H9 (cell line): ENCODE data around the gene ITGA8. TPM values are rescaled to one million over a fixed set of nuclear protein-coding genes. Genes with fewer than 3 reads are reported as not detected.

ENCODE experiments used
- DNase-seq: peaks from one replicate; pipeline ENCODE4 v3.0.0-alpha.2; 2017
- H2AFZ ChIP-seq: one replicate; pipeline ENCODE4 v1.6.1; 2013; ENCODE audit warnings: mild to moderate bottlenecking, low read length, control low read depth, moderate library complexity
- H2AK5ac ChIP-seq: 2 replicates; pipeline ENCODE4 v1.6.1; 2013; ENCODE audit warnings: low read length, control low read depth, mixed read lengths; ENCODE audit not compliant: insufficient read length
- H2BK120ac ChIP-seq: one replicate; pipeline ENCODE4 v1.6.1; 2013; ENCODE audit warnings: low read depth, mild to moderate bottlenecking, low read length, control low read depth, inconsistent platforms; ENCODE audit not compliant: poor library complexity, severe bottlenecking
- H2BK12ac ChIP-seq: 2 replicates; pipeline ENCODE4 v1.6.1; 2013; ENCODE audit warnings: low read length, control low read depth, mixed read lengths, low read depth; ENCODE audit not compliant: insufficient read length
- H2BK15ac ChIP-seq: 2 replicates; pipeline ENCODE4 v1.6.1; 2013; ENCODE audit warnings: low read depth, low read length, control low read depth
- H2BK20ac ChIP-seq: one replicate; pipeline ENCODE4 v1.6.1; 2013; ENCODE audit warnings: low read depth, mild to moderate bottlenecking, low read length, control low read depth, inconsistent platforms; ENCODE audit not compliant: poor library complexity, severe bottlenecking
- H2BK5ac ChIP-seq: 2 replicates; pipeline ENCODE4 v1.6.1; 2013; ENCODE audit warnings: low read length, control low read depth, mixed read lengths; ENCODE audit not compliant: insufficient read length
- H3K14ac ChIP-seq: 2 replicates; pipeline ENCODE4 v1.6.1; 2013; ENCODE audit warnings: low read length, control low read depth; ENCODE audit not compliant: insufficient read depth
- H3K18ac ChIP-seq: 2 replicates; pipeline ENCODE4 v1.6.1; 2013; ENCODE audit warnings: low read depth, mild to moderate bottlenecking, mixed read lengths, low read length, control low read depth; ENCODE audit not compliant: insufficient read length
- H3K23ac ChIP-seq: 2 replicates; pipeline ENCODE4 v1.6.1; 2013; ENCODE audit warnings: low read length, control low read depth, mixed read lengths, low read depth; ENCODE audit not compliant: insufficient read length
- H3K23me2 ChIP-seq: 2 replicates; pipeline ENCODE4 v1.6.1; 2013; ENCODE audit warnings: low read depth, mild to moderate bottlenecking, mixed read lengths, low read length, control low read depth; ENCODE audit not compliant: insufficient read length, poor library complexity, severe bottlenecking
- H3K27ac ChIP-seq: 2 replicates; pipeline ENCODE4 v1.5.1; 2013; ENCODE audit warnings: low read length, control low read depth, mixed read lengths, low read depth; ENCODE audit not compliant: insufficient read length
- H3K27me3 ChIP-seq: 2 replicates; pipeline ENCODE4 v1.6.1; 2013; ENCODE audit warnings: low read length, control low read depth, inconsistent platforms; ENCODE audit not compliant: insufficient read depth
- H3K4ac ChIP-seq: 2 replicates; pipeline ENCODE4 v1.6.1; 2013; ENCODE audit warnings: low read depth, mild to moderate bottlenecking, control low read depth, inconsistent platforms, low read length, moderate library complexity
- H3K4me1 ChIP-seq: 2 replicates; pipeline ENCODE4 v1.6.1; 2013; ENCODE audit warnings: low read length, control low read depth, inconsistent platforms; ENCODE audit not compliant: insufficient read depth
- H3K4me2 ChIP-seq: 2 replicates; pipeline ENCODE4 v1.6.1; 2013; ENCODE audit warnings: low read length, control low read depth, mixed read lengths; ENCODE audit not compliant: insufficient read length, insufficient read depth
- H3K56ac ChIP-seq: 2 replicates; pipeline ENCODE4 v1.6.1; 2013; ENCODE audit warnings: low read depth, mild to moderate bottlenecking, mixed read lengths, low read length, control low read depth; ENCODE audit not compliant: insufficient read length
- H3K79me1 ChIP-seq: 2 replicates; pipeline ENCODE4 v1.6.1; 2013; ENCODE audit warnings: low read depth, mild to moderate bottlenecking, moderate library complexity, low read length, control low read depth, inconsistent platforms; ENCODE audit not compliant: insufficient read depth, poor library complexity, severe bottlenecking
- H3K79me2 ChIP-seq: 2 replicates; pipeline ENCODE4 v1.6.1; 2013; ENCODE audit warnings: low read length, control low read depth, inconsistent platforms; ENCODE audit not compliant: insufficient read depth
- H3K9ac ChIP-seq: 2 replicates; pipeline ENCODE4 v1.6.1; 2013; ENCODE audit warnings: low read length, control low read depth, mixed read lengths; ENCODE audit not compliant: insufficient read length; ENCODE audit errors: extremely low read depth
- H3K9me3 ChIP-seq: one replicate; pipeline ENCODE4 v1.6.1; 2013; ENCODE audit warnings: low read depth, low read length, inconsistent platforms; ENCODE audit not compliant: control insufficient read depth
- H3T11ph ChIP-seq: one replicate; pipeline ENCODE4 v1.6.1; 2013; ENCODE audit warnings: mild to moderate bottlenecking, low read length, control low read depth, inconsistent platforms
- H4K20me1 ChIP-seq: one replicate; pipeline ENCODE4 v1.6.1; 2013; ENCODE audit not compliant: control insufficient read depth, insufficient read length, insufficient read depth
- H4K5ac ChIP-seq: 2 replicates; pipeline ENCODE4 v1.6.1; 2013; ENCODE audit warnings: low read depth, mild to moderate bottlenecking, mixed read lengths, low read length, control low read depth; ENCODE audit not compliant: insufficient read length
- H4K8ac ChIP-seq: replicated peaks from 2 replicates; pipeline ENCODE4 v1.6.1; 2013; ENCODE audit warnings: low read length, control low read depth, mixed read lengths, low read depth; ENCODE audit not compliant: insufficient read length
- H4K91ac ChIP-seq: 2 replicates; pipeline ENCODE4 v1.6.1; 2013; ENCODE audit warnings: low read depth, mild to moderate bottlenecking, moderate library complexity, mixed read lengths, low read length, control low read depth; ENCODE audit not compliant: insufficient read length
- H3K27ac Mint-ChIP-seq, 3 experiments: 2 replicates in 2 of 3; 3 replicates in 1 of 3; pipeline ENCODE4 v1.8.0; 2020 to 2021; ENCODE audit warnings: mixed read lengths in 3 of 3, mild to moderate bottlenecking in 1 of 3, moderate library complexity in 1 of 3
- H3K27me3 Mint-ChIP-seq: 2 replicates; pipeline ENCODE4 v1.8.0; 2021; ENCODE audit warnings: low read depth, mild to moderate bottlenecking, moderate library complexity, mixed read lengths
- H3K36me3 Mint-ChIP-seq, 3 experiments: 2 replicates in 2 of 3; 3 replicates in 1 of 3; pipeline ENCODE4 v1.8.0; 2020 to 2021; ENCODE audit warnings: low read depth in 3 of 3, mixed read lengths in 3 of 3; ENCODE audit not compliant: insufficient read depth in 1 of 3
- H3K4me1 Mint-ChIP-seq, 2 experiments: 2 replicates each; pipeline ENCODE4 v1.8.0; 2020; ENCODE audit warnings: mixed read lengths in 2 of 2
- H3K4me3 Mint-ChIP-seq, 2 experiments: 2 replicates in 1 of 2; 3 replicates in 1 of 2; pipeline ENCODE4 v1.8.0; 2020 to 2021; ENCODE audit warnings: mild to moderate bottlenecking in 2 of 2, mixed read lengths in 2 of 2, moderate library complexity in 1 of 2
- H3K9me3 Mint-ChIP-seq, 2 experiments: 2 replicates in 1 of 2; 3 replicates in 1 of 2; pipeline ENCODE4 v1.8.0; 2020; ENCODE audit warnings: mild to moderate bottlenecking in 2 of 2, mixed read lengths in 2 of 2, moderate library complexity in 1 of 2
- WGBS: extraction: QIAGEN DNeasy Blood & Tissue Kit; methylation state at CpG from one replicate; pipeline ENCODE4 v1.1.7; 2013; ENCODE audit warnings: missing lambda C conversion rate, low lambda C conversion rate, mixed read lengths; ENCODE audit not compliant: insufficient read length; ENCODE audit errors: extremely low coverage; 5-methylcytosine and 5-hydroxymethylcytosine counted together
- total RNA-seq: library from RNA; stranded (reverse); gene quantifications from 2 replicates; pipeline ENCODE4 v1.2.1, GENCODE V29; 2021
- TF ChIP-seq, protein P1 (sequence below): fragments of 200-600 bp; sonication (generic); conservative IDR thresholded peaks from 3 replicates; pipeline ENCODE4 v1.8.0; 2021; ENCODE audit warnings: antibody characterized with exemption, mild to moderate bottlenecking

Gene ITGA8
- total RNA-seq, 1 experiment from 2014 or later, result not detected

DNA sequence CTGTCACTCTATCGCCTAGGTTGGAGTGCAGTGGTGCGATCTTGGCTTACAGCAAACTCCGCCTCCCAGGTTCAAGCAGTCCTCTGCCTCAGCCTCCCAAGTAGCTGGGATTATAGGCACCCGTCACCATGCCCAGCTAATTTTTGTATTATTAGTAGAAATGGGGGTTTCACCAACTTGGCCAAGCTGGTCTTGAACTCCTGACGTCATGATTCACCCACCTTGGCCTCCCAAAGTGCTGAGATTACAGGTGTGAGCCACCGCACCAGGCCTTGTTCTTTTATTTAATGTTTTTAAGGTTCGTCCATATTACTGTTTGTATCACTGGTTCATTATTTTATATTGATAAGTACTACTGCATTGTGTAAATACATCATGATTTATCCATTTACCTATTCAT, 10.2 kb upstream of the ITGA8 start:
- H3K27ac Mint-ChIP-seq, result no peak overlapping the region
- Histone ChIP-seq H3K4ac (no peak overlapping the region), H3K27me3 (no peaks in the 10 kb centered on the region), H2AK5ac (no peak overlapping the region), H3K56ac (no peak overlapping the region), H4K20me1 (no peaks in the 10 kb centered on the region), H3T11ph (no peak overlapping the region), H2BK120ac (no peak overlapping the region), H2BK5ac (no peak overlapping the region), H2AFZ (no peak overlapping the region), H2BK12ac (no peak overlapping the region), H3K14ac (no peak overlapping the region), H3K23me2 (no peaks in the 10 kb centered on the region), H3K9ac (no peak overlapping the region), H2BK20ac (no peak overlapping the region), H3K79me1 (no peaks in the 10 kb centered on the region), H2BK15ac (no peak overlapping the region), H3K9me3 (no peaks in the 10 kb centered on the region), H3K79me2 (no peaks in the 10 kb centered on the region), H4K5ac (no peak overlapping the region), H3K27ac (no peak overlapping the region), H3K4me2 (no peak overlapping the region), H4K91ac (no peak overlapping the region), H4K8ac (no peak overlapping the region), H3K4me1 (no peaks in the 10 kb centered on the region), H3K18ac (no peak overlapping the region), H3K23ac (no peak overlapping the region)
- TF ChIP-seq, protein P1, sequence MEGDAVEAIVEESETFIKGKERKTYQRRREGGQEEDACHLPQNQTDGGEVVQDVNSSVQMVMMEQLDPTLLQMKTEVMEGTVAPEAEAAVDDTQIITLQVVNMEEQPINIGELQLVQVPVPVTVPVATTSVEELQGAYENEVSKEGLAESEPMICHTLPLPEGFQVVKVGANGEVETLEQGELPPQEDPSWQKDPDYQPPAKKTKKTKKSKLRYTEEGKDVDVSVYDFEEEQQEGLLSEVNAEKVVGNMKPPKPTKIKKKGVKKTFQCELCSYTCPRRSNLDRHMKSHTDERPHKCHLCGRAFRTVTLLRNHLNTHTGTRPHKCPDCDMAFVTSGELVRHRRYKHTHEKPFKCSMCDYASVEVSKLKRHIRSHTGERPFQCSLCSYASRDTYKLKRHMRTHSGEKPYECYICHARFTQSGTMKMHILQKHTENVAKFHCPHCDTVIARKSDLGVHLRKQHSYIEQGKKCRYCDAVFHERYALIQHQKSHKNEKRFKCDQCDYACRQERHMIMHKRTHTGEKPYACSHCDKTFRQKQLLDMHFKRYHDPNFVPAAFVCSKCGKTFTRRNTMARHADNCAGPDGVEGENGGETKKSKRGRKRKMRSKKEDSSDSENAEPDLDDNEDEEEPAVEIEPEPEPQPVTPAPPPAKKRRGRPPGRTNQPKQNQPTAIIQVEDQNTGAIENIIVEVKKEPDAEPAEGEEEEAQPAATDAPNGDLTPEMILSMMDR, result no peak
- H3K36me3 Mint-ChIP-seq, result peaks cover 0 to 7% (median 3%) of the 10 kb centered on the region in 3 experiments; a peak in 3 of 7 replicates
- DNase-seq, result no peak
- peaks cover 4 to 10% of the 10 kb centered on the region in 2 experiments; a peak in 4 of 5 replicates for H3K9me3 Mint-ChIP-seq
- no peak overlapping the region for H3K4me3 Mint-ChIP-seq
- peaks cover 4 to 5% of the 10 kb centered on the region in 2 experiments for H3K4me1 Mint-ChIP-seq
- peaks cover 4% of the 10 kb centered on the region for H3K27me3 Mint-ChIP-seq
- WGBS, result no CpG with 5 or more reads among the region's 7 CpGs
